GM23338 (cell line): ENCODE measurements around the gene GIMAP5.

ENCODE experiments used
- CREB1 ChIP-seq: fragments of 250-450 bp; sonication (Bioruptor Pico); IDR thresholded peaks from 2 replicates; pipeline ENCODE4 v1.5.0; 2020; ENCODE audit warnings: low read depth, mild to moderate bottlenecking, moderate library complexity
- CTCF ChIP-seq, 2 experiments: fragments of 200-600 bp in 1 of 2; sonication (generic) in 1 of 2; conservative IDR thresholded peaks; 2 replicates each; pipeline versions ENCODE4 v1.5.1 to v1.6.1; 2016 to 2017; ENCODE audit warnings: antibody characterized with exemption in 2 of 2, low read depth in 2 of 2, mild to moderate bottlenecking in 2 of 2, moderate library complexity in 1 of 2
- EZH2 ChIP-seq: fragments of 200-600 bp; sonication (generic); IDR thresholded peaks from one replicate; pipeline ENCODE4 v1.8.0; 2017; ENCODE audit warnings: antibody characterized with exemption, mild to moderate bottlenecking, low read depth; ENCODE audit not compliant: unreplicated experiment
- EZH2phosphoT487 ChIP-seq: fragments of 200-600 bp; sonication (generic); IDR thresholded peaks from one replicate; pipeline ENCODE4 v1.8.1; 2018; ENCODE audit warnings: antibody characterized with exemption; ENCODE audit not compliant: unreplicated experiment
- JUNB ChIP-seq: IDR thresholded peaks from one replicate; pipeline ENCODE4 v1.6.1; 2016; ENCODE audit warnings: antibody characterized with exemption; ENCODE audit not compliant: unreplicated experiment
- POLR2AphosphoS5 ChIP-seq: IDR thresholded peaks from 2 replicates; pipeline ENCODE4 v1.6.1; 2016; ENCODE audit warnings: antibody characterized with exemption, low read depth
- REST ChIP-seq: IDR thresholded peaks from one replicate; pipeline ENCODE4 v1.6.1; 2018; ENCODE audit warnings: antibody characterized with exemption; ENCODE audit not compliant: unreplicated experiment
- ZNF114 ChIP-seq: fragments of 250-450 bp; sonication (Bioruptor Pico); IDR thresholded peaks from 2 replicates; pipeline ENCODE4 v1.5.0; 2020; ENCODE audit warnings: mild to moderate bottlenecking, moderate library complexity
- TF ChIP-seq, protein P1 (sequence below): fragments of 250-450 bp; sonication (Bioruptor Pico); IDR thresholded peaks from 2 replicates; pipeline ENCODE4 v1.5.0; 2020; ENCODE audit warnings: mild to moderate bottlenecking, moderate library complexity

DNA sequence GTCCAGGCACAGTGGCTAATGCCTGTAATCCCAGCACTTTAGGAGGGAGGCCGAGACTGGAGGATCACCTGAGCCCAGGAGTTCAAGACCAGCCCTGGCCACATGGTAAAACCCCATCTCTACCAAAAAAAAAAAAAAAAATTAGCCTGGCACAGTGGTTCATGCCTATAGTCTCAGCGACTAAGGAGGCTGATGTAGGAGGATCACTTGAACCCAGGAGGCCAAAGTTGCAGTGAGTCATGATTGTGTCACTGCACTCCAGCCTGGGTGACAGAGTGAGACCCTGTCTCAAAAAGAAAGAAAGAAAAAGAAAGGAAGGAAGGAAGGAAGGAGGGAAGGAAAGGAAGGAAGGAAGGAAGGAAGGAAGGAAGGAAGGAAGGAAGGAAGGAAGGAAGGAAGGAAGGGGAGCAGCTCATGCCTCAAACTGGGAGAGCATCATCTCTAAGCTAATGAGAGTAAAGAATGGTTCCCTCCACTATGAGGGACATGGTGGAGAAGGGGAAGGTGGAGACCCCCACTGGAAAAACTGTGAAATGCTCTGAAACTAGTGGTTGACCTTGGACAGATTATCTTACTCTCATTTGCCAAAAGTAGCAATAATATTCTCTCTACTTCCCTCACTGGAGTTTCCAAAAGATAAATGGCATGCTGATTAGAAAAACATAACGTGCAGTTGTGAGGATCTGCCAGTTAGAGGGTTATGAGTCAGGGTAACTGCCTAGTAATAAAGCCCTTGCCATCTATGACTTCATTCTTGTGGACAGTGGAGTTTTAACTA, 16.8 kb downstream of the GIMAP5 start:
- TF ChIP-seq POLR2AphosphoS5 = no peak
- TF ChIP-seq CTCF (conservative IDR thresholded peaks at IDR 0.05; ENCODE audit: low read depth in 2 of 2) = peak; percentile 64 to 72
- TF ChIP-seq REST = no peak
- TF ChIP-seq EZH2 = no peak
- no peak for TF ChIP-seq CREB1 (CRISPR knock-in tag)
- no peak for TF ChIP-seq EZH2phosphoT487
- TF ChIP-seq, protein P1, sequence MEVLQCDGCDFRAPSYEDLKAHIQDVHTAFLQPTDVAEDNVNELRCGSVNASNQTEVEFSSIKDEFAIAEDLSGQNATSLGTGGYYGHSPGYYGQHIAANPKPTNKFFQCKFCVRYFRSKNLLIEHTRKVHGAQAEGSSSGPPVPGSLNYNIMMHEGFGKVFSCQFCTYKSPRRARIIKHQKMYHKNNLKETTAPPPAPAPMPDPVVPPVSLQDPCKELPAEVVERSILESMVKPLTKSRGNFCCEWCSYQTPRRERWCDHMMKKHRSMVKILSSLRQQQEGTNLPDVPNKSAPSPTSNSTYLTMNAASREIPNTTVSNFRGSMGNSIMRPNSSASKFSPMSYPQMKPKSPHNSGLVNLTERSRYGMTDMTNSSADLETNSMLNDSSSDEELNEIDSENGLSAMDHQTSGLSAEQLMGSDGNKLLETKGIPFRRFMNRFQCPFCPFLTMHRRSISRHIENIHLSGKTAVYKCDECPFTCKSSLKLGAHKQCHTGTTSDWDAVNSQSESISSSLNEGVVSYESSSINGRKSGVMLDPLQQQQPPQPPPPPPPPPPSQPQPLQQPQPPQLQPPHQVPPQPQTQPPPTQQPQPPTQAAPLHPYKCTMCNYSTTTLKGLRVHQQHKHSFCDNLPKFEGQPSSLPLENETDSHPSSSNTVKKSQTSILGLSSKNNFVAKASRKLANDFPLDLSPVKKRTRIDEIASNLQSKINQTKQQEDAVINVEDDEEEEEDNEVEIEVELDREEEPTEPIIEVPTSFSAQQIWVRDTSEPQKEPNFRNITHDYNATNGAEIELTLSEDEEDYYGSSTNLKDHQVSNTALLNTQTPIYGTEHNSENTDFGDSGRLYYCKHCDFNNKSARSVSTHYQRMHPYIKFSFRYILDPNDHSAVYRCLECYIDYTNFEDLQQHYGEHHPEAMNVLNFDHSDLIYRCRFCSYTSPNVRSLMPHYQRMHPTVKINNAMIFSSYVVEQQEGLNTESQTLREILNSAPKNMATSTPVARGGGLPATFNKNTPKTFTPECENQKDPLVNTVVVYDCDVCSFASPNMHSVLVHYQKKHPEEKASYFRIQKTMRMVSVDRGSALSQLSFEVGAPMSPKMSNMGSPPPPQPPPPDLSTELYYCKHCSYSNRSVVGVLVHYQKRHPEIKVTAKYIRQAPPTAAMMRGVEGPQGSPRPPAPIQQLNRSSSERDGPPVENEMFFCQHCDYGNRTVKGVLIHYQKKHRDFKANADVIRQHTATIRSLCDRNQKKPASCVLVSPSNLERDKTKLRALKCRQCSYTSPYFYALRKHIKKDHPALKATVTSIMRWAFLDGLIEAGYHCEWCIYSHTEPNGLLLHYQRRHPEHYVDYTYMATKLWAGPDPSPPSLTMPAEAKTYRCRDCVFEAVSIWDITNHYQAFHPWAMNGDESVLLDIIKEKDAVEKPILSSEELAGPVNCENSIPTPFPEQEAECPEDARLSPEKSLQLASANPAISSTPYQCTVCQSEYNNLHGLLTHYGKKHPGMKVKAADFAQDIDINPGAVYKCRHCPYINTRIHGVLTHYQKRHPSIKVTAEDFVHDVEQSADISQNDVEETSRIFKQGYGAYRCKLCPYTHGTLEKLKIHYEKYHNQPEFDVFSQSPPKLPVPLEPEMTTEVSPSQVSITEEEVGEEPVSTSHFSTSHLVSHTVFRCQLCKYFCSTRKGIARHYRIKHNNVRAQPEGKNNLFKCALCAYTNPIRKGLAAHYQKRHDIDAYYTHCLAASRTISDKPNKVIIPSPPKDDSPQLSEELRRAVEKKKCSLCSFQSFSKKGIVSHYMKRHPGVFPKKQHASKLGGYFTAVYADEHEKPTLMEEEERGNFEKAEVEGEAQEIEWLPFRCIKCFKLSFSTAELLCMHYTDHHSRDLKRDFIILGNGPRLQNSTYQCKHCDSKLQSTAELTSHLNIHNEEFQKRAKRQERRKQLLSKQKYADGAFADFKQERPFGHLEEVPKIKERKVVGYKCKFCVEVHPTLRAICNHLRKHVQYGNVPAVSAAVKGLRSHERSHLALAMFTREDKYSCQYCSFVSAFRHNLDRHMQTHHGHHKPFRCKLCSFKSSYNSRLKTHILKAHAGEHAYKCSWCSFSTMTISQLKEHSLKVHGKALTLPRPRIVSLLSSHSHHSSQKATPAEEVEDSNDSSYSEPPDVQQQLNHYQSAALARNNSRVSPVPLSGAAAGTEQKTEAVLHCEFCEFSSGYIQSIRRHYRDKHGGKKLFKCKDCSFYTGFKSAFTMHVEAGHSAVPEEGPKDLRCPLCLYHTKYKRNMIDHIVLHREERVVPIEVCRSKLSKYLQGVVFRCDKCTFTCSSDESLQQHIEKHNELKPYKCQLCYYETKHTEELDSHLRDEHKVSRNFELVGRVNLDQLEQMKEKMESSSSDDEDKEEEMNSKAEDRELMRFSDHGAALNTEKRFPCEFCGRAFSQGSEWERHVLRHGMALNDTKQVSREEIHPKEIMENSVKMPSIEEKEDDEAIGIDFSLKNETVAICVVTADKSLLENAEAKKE (CRISPR knock-in tag) = no peak
- TF ChIP-seq ZNF114 = no peak
- no peak for TF ChIP-seq JUNB
